Hepatocyte (in vitro differentiated cells): ENCODE results near the gene RHPN2.
"Not testable (repeated sequence)": the region's sequence is repeated elsewhere in the genome, so short reads cannot be mapped to it uniquely, and the experiment has no call there.

Source experiments
- CTCF ChIP-seq: fragments of 200-600 bp; sonication (generic); IDR thresholded peaks from 2 replicates; pipeline ENCODE4 v1.5.1; 2016; ENCODE audit warnings: antibody characterized with exemption, mild to moderate bottlenecking; ENCODE audit not compliant: poor library complexity
- EZH2 ChIP-seq: fragments of 200-600 bp; sonication (generic); IDR thresholded peaks from 2 replicates; pipeline ENCODE4 v1.6.1; 2016; ENCODE audit warnings: antibody characterized with exemption, mild to moderate bottlenecking, borderline replicate concordance
- EZH2phosphoT487 ChIP-seq: fragments of 200-600 bp; sonication (generic); IDR thresholded peaks from one replicate; pipeline ENCODE4 v1.6.1; 2018; ENCODE audit warnings: antibody characterized with exemption, mild to moderate bottlenecking, low read depth, moderate library complexity; ENCODE audit not compliant: unreplicated experiment, severe bottlenecking

- TF ChIP-seq EZH2phosphoT487, CTCF, EZH2: not testable (repeated sequence)
These were observed 67.6 kb downstream of the RHPN2 start for GRCh38 chr19:32997061-32997464.
